DMS53 treated with DMSO at 0.1 percent for 48 hours (cell line): Measurements from ENCODE around the gene ZMIZ1.

Experiments
- DNase-seq: peaks from one replicate; lab custom pipeline; 2025; ENCODE audit not compliant: unreplicated experiment; lab: John Stamatoyannopoulos, UW

ZMIZ1 gene

DNA sequence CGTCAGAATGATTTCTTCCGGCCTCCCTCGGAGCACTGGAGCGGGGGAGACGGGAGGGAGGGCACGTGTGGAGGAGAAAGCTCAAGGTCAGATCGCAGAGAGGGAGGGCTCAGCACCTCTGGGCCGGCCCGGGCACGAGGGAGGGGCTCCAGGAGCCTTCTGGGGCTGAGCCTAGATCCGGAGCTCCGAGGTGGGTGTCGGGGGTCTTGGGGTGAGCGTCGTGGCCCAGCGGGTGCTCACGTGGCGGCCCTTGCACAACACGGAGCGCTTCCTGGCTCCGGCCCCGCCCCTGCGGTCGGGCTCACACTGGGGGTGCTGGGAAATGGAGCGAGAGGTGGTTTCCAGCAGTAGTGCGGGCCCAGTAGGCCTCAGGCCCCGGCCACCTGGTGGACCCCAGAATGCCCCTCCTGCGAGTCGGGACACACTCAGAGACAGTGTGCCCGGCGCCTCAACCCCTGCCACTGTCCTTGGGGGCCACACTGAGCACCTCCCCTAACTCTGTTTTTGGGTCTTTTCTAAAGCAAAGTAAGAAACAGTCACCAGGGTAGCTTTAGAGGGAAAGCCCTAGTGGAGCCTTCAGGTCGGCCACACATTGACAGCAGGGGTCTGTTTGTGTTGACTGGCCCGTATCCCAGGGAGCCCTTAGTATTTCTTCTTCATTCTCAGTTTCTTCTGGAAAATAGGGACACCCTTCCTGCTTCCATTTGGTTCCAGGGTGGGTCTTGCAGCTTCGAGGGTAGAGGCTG lies 279.3 kb downstream of the ZMIZ1 start:
- DNase-seq, result no peak

DNA sequence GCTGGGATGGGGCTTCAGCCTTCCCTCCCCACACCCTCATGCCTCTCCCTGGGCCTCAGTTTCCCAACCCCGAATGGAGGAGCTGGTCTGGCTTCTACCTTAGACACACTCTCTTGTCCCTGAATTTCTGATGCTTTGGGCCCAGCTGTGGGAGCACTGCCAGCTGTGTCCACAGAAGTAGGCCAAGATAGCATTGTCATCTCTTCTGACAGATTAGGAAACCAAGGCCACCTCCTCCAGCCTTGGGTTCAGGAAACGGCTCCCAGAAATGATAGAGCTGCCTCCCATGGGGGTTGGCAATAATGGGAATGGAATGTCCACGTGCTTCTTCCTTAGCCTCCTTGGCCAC lies 279.8 kb downstream of the ZMIZ1 start:
- no peak for DNase-seq

GRCh38 chr10:79349072-79349491 lies 280.3 kb downstream of the ZMIZ1 start:
- no peak for DNase-seq

GRCh38 chr10:79349766-79350406 lies 281.1 kb downstream of the ZMIZ1 start:
- DNase-seq, result no peak

GRCh38 chr10:79350407-79351154 lies 281.8 kb downstream of the ZMIZ1 start:
- DNase-seq, result no peak

GRCh38 chr10:79351332-79351731 lies 282.6 kb downstream of the ZMIZ1 start:
- DNase-seq, result no peak

- DNase-seq, result no peak
Observed at GRCh38 chr10:79352035-79352877, 283.5 kb downstream of the ZMIZ1 start.

DNA sequence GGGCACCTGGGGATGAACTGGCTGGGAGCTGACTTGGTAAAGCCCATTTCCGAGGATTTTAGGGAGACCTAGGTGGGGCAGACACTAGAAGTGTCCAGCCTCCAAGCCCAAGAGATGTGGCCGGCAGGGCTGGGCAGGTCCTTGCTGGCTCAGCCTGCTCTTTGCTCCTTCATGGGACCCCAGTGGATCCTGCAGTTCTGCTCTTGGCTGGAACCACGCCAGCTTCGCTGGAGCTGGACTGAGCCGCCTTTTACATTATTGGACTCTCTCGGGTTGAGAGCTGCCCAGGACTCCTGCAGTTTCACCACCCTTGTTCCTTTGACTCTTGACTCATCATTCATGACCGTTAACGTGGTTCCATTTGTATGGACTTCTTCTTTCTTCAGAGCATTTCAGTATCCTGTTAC lies 284.2 kb downstream of the ZMIZ1 start:
- DNase-seq, result no peak

- no peak for DNase-seq
Observed at GRCh38 chr10:79353726-79354125, 285.0 kb downstream of the ZMIZ1 start.

DNA sequence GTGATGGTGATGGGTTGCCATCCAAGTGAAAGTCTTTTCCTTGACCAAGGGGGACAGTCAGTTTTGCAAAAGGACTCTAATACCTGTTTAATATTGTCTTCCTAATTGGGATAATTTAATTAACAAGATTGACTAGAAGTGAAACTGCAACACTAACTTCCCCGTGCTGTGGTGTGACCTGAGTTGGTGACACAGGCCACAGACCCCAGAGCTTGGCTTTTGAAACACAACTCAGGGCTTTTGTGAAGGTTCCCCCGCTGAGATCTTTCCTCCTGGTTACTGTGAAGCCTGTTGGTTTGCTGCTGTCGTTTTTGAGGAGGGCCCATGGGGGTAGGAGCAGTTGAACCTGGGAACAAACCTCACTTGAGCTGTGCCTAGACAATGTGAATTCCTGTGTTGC lies 285.4 kb downstream of the ZMIZ1 start:
- no peak for DNase-seq

- DNase-seq, result no peak
Observed at GRCh38 chr10:79354615-79355014, 285.8 kb downstream of the ZMIZ1 start.

- DNase-seq, result no peak
Observed at GRCh38 chr10:79355420-79356017, 286.8 kb downstream of the ZMIZ1 start.

- DNase-seq, result no peak
Observed at GRCh38 chr10:79356104-79356503, 287.3 kb downstream of the ZMIZ1 start.

- DNase-seq, result no peak
Observed at GRCh38 chr10:79357180-79357579, 288.4 kb downstream of the ZMIZ1 start.

GRCh38 chr10:79358811-79359210 lies 290.0 kb downstream of the ZMIZ1 start:
- peak; percentile 35 for DNase-seq

- no peak for DNase-seq
Observed at GRCh38 chr10:79359816-79360498, 291.2 kb downstream of the ZMIZ1 start.

DNA sequence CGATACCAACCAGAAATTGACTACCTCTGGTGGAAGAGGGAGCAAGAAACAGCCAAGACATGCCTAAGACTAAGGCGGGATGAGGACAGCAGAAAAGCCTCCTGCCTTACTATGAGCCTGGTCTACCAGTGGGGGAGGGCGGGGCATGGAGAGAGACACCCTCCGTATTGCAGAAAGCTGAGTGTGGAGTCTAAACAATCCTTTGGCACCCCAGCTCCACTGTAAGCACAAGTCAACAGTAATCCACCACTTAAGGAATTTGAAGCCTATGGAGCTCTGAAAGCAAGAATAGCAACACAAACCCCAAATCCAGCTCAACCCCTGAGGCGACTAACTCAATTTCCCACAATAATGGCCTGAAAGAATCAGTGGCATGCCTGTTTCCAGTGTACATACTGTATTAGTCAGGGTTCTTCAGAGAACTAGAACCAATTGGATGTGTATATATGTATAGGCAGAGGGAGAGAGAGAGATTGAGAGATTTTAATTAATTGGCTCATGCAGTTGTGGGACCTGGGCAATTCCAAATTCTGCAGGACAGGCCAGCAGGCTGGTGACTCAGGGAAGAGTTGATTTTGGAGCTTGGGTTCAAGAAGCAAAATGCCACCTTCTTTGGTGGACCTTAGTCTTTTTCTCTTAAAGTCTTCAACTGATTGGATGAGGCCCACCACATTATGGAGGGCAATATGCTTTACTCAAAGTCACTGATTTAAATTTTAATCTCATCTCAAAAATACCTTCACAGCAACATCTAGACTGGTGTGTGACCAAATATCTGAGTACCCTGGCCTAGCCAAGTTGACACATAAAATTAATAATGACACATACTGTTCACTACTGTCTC lies 292.0 kb downstream of the ZMIZ1 start:
- no peak for DNase-seq

DNA sequence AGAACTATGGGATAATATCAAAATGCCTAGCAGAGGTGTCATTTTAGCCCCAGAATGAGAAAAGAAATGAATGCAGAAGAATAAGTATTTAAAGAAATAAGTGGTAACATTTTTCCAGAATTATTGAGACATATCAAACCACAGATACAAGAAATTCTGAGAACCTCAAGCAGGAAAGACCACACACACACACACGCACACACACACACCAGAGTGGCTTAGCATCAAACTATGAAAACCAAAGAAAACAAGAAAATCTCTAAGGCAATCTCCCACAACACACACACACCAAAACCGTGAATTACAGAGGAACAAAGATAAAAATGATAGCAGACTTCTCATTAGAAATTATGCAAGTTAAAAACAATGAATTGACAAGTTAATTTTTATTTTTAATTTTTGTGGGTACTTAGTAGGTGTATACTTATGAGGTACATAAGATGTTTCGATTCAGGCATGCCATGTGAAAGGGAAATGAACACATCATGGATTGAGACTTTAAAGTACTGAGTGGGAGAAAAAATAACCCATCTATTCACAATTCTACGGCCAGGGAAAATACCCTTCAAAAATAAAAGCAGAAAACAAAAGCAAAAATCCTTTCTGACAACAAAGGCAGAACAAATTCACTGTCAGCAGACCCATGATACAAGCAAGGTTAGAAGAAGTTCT lies 293.1 kb downstream of the ZMIZ1 start:
- DNase-seq, result no peak
